ENCODE data around the gene KIF6. TPM values are rescaled to one million over a fixed set of nuclear protein-coding genes. Genes with fewer than 3 reads are reported as not detected.

Gene KIF6
- total and polyA plus RNA-seq, 2 of the 8 experiments (the other 6 are each of a cell fraction or from before 2014, with no cell fraction given), result 0.53 to 0.65 TPM

GRCh38 chr6:39396854-39397253 is 328.4 kb downstream of the KIF6 start (continued):
- TF ChIP-seq, protein P1, sequence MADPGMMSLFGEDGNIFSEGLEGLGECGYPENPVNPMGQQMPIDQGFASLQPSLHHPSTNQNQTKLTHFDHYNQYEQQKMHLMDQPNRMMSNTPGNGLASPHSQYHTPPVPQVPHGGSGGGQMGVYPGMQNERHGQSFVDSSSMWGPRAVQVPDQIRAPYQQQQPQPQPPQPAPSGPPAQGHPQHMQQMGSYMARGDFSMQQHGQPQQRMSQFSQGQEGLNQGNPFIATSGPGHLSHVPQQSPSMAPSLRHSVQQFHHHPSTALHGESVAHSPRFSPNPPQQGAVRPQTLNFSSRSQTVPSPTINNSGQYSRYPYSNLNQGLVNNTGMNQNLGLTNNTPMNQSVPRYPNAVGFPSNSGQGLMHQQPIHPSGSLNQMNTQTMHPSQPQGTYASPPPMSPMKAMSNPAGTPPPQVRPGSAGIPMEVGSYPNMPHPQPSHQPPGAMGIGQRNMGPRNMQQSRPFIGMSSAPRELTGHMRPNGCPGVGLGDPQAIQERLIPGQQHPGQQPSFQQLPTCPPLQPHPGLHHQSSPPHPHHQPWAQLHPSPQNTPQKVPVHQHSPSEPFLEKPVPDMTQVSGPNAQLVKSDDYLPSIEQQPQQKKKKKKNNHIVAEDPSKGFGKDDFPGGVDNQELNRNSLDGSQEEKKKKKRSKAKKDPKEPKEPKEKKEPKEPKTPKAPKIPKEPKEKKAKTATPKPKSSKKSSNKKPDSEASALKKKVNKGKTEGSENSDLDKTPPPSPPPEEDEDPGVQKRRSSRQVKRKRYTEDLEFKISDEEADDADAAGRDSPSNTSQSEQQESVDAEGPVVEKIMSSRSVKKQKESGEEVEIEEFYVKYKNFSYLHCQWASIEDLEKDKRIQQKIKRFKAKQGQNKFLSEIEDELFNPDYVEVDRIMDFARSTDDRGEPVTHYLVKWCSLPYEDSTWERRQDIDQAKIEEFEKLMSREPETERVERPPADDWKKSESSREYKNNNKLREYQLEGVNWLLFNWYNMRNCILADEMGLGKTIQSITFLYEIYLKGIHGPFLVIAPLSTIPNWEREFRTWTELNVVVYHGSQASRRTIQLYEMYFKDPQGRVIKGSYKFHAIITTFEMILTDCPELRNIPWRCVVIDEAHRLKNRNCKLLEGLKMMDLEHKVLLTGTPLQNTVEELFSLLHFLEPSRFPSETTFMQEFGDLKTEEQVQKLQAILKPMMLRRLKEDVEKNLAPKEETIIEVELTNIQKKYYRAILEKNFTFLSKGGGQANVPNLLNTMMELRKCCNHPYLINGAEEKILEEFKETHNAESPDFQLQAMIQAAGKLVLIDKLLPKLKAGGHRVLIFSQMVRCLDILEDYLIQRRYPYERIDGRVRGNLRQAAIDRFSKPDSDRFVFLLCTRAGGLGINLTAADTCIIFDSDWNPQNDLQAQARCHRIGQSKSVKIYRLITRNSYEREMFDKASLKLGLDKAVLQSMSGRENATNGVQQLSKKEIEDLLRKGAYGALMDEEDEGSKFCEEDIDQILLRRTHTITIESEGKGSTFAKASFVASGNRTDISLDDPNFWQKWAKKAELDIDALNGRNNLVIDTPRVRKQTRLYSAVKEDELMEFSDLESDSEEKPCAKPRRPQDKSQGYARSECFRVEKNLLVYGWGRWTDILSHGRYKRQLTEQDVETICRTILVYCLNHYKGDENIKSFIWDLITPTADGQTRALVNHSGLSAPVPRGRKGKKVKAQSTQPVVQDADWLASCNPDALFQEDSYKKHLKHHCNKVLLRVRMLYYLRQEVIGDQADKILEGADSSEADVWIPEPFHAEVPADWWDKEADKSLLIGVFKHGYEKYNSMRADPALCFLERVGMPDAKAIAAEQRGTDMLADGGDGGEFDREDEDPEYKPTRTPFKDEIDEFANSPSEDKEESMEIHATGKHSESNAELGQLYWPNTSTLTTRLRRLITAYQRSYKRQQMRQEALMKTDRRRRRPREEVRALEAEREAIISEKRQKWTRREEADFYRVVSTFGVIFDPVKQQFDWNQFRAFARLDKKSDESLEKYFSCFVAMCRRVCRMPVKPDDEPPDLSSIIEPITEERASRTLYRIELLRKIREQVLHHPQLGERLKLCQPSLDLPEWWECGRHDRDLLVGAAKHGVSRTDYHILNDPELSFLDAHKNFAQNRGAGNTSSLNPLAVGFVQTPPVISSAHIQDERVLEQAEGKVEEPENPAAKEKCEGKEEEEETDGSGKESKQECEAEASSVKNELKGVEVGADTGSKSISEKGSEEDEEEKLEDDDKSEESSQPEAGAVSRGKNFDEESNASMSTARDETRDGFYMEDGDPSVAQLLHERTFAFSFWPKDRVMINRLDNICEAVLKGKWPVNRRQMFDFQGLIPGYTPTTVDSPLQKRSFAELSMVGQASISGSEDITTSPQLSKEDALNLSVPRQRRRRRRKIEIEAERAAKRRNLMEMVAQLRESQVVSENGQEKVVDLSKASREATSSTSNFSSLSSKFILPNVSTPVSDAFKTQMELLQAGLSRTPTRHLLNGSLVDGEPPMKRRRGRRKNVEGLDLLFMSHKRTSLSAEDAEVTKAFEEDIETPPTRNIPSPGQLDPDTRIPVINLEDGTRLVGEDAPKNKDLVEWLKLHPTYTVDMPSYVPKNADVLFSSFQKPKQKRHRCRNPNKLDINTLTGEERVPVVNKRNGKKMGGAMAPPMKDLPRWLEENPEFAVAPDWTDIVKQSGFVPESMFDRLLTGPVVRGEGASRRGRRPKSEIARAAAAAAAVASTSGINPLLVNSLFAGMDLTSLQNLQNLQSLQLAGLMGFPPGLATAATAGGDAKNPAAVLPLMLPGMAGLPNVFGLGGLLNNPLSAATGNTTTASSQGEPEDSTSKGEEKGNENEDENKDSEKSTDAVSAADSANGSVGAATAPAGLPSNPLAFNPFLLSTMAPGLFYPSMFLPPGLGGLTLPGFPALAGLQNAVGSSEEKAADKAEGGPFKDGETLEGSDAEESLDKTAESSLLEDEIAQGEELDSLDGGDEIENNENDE (IDR thresholded peaks at IDR 0.05; ENCODE audit: insufficient replicate concordance, low read length), result no peak
- TF ChIP-seq KDM4A (IDR thresholded peaks at IDR 0.05; ENCODE audit: low read depth, low read length, severe bottlenecking) (no peak), RBBP5 (IDR thresholded peaks at IDR 0.05; ENCODE audit: borderline replicate concordance, low read depth, low read length) (no peak), SRF (IDR thresholded peaks at IDR 0.05; ENCODE audit: low read depth, low read length) (no peak), FOSL1 (IDR thresholded peaks at IDR 0.05; ENCODE audit: insufficient read depth, low read depth, low read length) (no peak), POLR2A (IDR thresholded peaks at IDR 0.05; ENCODE audit: control extremely low read depth in 1 of 2, low read depth in 2 of 2, low read length in 2 of 2) (no peak)

Data from H1 (cell line).